ENCODE data around the gene SLC5A1. TPM values are rescaled to one million over a fixed set of nuclear protein-coding genes. Genes with fewer than 3 reads are reported as not detected.

Gene SLC5A1
- total and polyA plus RNA-seq, 2 of the 8 experiments (the other 6 are each of a cell fraction or from before 2014, with no cell fraction given) = 0.06 TPM; not detected in 1

- H3K4me2 ChIP-seq (ENCODE audit: insufficient read depth in 1 of 2, low read depth in 2 of 2, low read length in 2 of 2) = no peak overlapping the region
- WGBS, 2 experiments (ENCODE audit: extremely low coverage in 1 of 2, insufficient coverage in 1 of 2, insufficient read length in 1 of 2, insufficient replicate concordance in 2 of 2, low coverage in 1 of 2, low lambda C conversion rate in 2 of 2, missing lambda C conversion rate in 1 of 2) = 93% methylated on average over 1 of the region's 1 CpG; no CpG with 5 or more reads in 1 of the 2 experiments
- H2BK120ac ChIP-seq (replicated peaks; ENCODE audit: low read depth, low read length) = no peak overlapping the region
- H3K27ac ChIP-seq (ENCODE audit: low read depth, low read length) = no peak overlapping the region
- ChIA-PET POLR2A (ENCODE audit: partially characterized antibody) (no interaction called here), CTCF (ENCODE audit: partially characterized antibody) (interaction anchor here (1.4 to 1.7 kb wide), 2 partner anchors 10 to 28 kb away, joined by 4 to 10 read pairs; no protein-coding TSS in a partner anchor)
- H3K79me2 ChIP-seq (ENCODE audit: control insufficient read depth in 1 of 2, insufficient read depth in 2 of 2, low read length in 2 of 2) = no peaks in the 10 kb centered on the region
- no peak overlapping the region for H4K91ac ChIP-seq (replicated peaks; ENCODE audit: insufficient read length, low read length)
- no peak overlapping the region for H3K18ac ChIP-seq (ENCODE audit: extremely low read depth, low read length)
- FAIRE-seq (no peak), DNase-seq (ENCODE audit: low read depth in 1 of 2, low spot score in 2 of 2) (no peak)
- no peak overlapping the region for H2BK12ac ChIP-seq (ENCODE audit: low read depth, low read length)
- H3K56ac ChIP-seq (replicated peaks; ENCODE audit: insufficient read length, low read depth, low read length) = no peak overlapping the region
- H3K23ac ChIP-seq (ENCODE audit: insufficient read length) = no peak overlapping the region
- H3K9me3 ChIP-seq (ENCODE audit: insufficient read depth in 2 of 2, low read depth in 1 of 2, low read length in 1 of 2) = no peaks in the 10 kb centered on the region; a peak in 1 of 4 replicates
- H3K4me3 ChIP-seq (ENCODE audit: extremely low read depth in 1 of 4, insufficient read depth in 2 of 4, low read depth in 3 of 4, low read length in 4 of 4) = no peak overlapping the region
- no peak overlapping the region for H2AFZ ChIP-seq (ENCODE audit: low read length)
- no peak overlapping the region for H4K8ac ChIP-seq (ENCODE audit: extremely low read depth, insufficient read depth, low read length)
- H3K4ac ChIP-seq (replicated peaks; ENCODE audit: insufficient read length, low read depth, low read length) = no peak overlapping the region
- peaks cover 0 to 2% (median 0%) of the 10 kb centered on the region in 4 experiments; a peak in 1 of 7 replicates for H3K27me3 ChIP-seq (replicated peaks in 1 of 4; ENCODE audit: control insufficient read depth in 3 of 4, extremely low read depth in 1 of 4, insufficient read depth in 3 of 4, low read length in 3 of 4)
- H3K23me2 ChIP-seq (ENCODE audit: low read depth, low read length) = no peaks in the 10 kb centered on the region
- H2BK15ac ChIP-seq (ENCODE audit: low read length) = no peak overlapping the region
- no peak overlapping the region for H2BK5ac ChIP-seq (ENCODE audit: low read depth, low read length)
- no peak overlapping the region for H2AK5ac ChIP-seq (ENCODE audit: low read depth, low read length)
- H3K14ac ChIP-seq (ENCODE audit: insufficient read length) = no peak overlapping the region
- H4K20me1 ChIP-seq (replicated peaks in 1 of 2; ENCODE audit: control insufficient read depth in 1 of 2, insufficient read depth in 2 of 2, low read length in 2 of 2) = no peaks in the 10 kb centered on the region
- H3K4me1 ChIP-seq (replicated peaks in 1 of 4; ENCODE audit: control insufficient read depth in 3 of 4, insufficient read depth in 4 of 4, low read length in 3 of 4) = no peaks in the 10 kb centered on the region
- H3K36me3 ChIP-seq (ENCODE audit: control insufficient read depth in 2 of 4, insufficient read depth in 4 of 4, low read length in 3 of 4) = no peaks in the 10 kb centered on the region
- H3K9ac ChIP-seq (replicated peaks in 1 of 4; ENCODE audit: extremely low read depth in 1 of 4, low read depth in 3 of 4, low read length in 3 of 4) = no peak overlapping the region
- H3K79me1 ChIP-seq (ENCODE audit: low read depth, low read length) = no peaks in the 10 kb centered on the region
- H4K5ac ChIP-seq (ENCODE audit: insufficient read length, low read depth, low read length) = no peak overlapping the region
- H2BK20ac ChIP-seq (ENCODE audit: low read length) = no peak overlapping the region
- TF ChIP-seq CBX8 (IDR thresholded peaks at IDR 0.05; ENCODE audit: borderline replicate concordance, low read depth, low read length) (no peak), BRCA1 (IDR thresholded peaks at IDR 0.05; ENCODE audit: low read depth, low read length) (no peak), NRF1 (IDR thresholded peaks at IDR 0.05; ENCODE audit: low read depth, low read length) (no peak), HDAC6 (IDR thresholded peaks at IDR 0.05; ENCODE audit: low read depth, low read length) (no peak), KDM5A (IDR thresholded peaks at IDR 0.05; ENCODE audit: low read length) (no peak), SIRT6 (IDR thresholded peaks at IDR 0.05; ENCODE audit: low read length) (no peak), ATF2 (IDR thresholded peaks at IDR 0.05; ENCODE audit: low read length) (no peak), TBP (IDR thresholded peaks at IDR 0.05; ENCODE audit: low read depth, low read length) (no peak), CBX5 (IDR thresholded peaks at IDR 0.05; ENCODE audit: low read depth, low read length) (no peak), EGR1 (IDR thresholded peaks at IDR 0.05; ENCODE audit: borderline replicate concordance, low read depth, low read length) (no peak), MAFK (IDR thresholded peaks at IDR 0.05; ENCODE audit: low read depth, low read length) (no peak)
Measured at GRCh38 chr22:32005453-32005852, 37.6 kb upstream of the SLC5A1 start.

Measured in H1 (cell line).